Stimulated activated CD4-positive, alpha-beta T cell treated with anti-CD3 and anti-CD28 coated beads, TNF-alpha, amount 100 ng/mL, for 1 hour (primary cell): Measurements from ENCODE around the gene CHCHD1.
A peak's percentile ranks its signal among the peaks of the same experiment; 100 is the strongest.
"Not testable (repeated sequence)": the region's sequence is repeated elsewhere in the genome, so short reads cannot be mapped to it uniquely, and the experiment has no call there.

Experiments used
- DNase-seq, 3 donors: peaks; one replicate each; pipeline ENCODE4 v3.0.0-alpha.2; 2020; ENCODE audit warnings: low read depth in 3 of 3, low spot score in 1 of 3

Gene CHCHD1

GRCh38 chr10:73781879-73782748 lies at the start of gene CHCHD1:
TSS of gene CHCHD1 (plus strand) at chr10:73782048. CDS start at chr10:73782076, 28 bp downstream.
- peak; percentile 51 to 88 (median 70) for DNase-seq

DNA sequence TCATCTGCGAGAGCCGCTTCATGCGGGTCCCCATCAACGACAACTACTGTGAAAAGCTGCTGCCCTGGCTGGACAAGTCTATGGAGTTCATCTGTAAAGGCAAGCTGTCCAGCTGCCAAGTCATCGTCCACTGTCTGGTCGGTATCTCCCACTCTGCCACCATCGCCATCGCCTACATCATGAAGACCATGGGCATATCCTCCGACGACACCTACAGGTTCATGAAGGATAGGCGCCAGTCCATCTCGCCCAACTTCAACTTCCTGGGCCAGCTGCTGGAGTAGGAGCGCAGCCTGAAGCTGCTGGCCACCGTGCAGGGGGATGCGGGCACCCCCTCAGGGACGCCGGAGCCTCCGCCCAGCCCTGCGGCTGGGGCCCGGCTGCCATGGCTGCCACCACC lies 49.4 kb upstream of the CHCHD1 start:
- DNase-seq, result no peak

DNA sequence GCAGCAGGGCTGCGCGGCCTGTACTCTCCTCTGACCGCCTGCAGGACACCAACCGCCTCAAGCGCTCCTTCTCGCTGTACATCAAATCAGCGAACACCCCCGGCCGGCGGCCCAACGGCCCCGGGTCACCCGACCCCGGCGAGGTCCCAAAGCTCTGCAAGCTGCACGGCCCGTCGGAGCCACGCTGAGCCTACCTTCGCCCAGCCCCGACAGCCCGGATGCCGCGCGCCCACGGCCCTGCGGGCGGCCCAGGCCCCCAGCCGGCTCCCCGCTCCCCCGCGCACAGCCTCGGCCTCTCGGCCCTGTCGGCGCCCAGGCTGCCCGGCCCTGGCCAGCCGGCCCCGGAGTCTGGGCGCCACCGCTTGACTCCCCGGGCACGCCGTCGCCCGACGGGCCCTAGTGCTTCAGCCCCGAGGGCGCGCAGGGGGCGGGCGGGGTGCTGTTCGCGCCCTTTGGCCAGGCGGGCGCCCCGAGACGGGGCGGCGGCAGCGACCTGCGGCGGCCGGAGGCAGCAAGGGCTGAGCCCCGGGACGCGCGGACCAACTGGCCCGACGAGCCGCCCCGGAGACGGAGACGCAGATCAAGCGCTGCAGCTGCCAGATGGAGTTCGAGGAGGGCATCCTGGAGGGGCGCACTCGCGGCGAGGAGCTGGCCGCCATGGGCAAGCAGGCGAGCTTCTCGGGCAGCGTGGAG lies 48.8 kb upstream of the CHCHD1 start:
- no peak for DNase-seq

- no peak for DNase-seq
These were observed 47.7 kb upstream of the CHCHD1 start for GRCh38 chr10:73734028-73734720.

GRCh38 chr10:73734796-73735305 lies 47.0 kb upstream of the CHCHD1 start:
- DNase-seq, result no peak

DNA sequence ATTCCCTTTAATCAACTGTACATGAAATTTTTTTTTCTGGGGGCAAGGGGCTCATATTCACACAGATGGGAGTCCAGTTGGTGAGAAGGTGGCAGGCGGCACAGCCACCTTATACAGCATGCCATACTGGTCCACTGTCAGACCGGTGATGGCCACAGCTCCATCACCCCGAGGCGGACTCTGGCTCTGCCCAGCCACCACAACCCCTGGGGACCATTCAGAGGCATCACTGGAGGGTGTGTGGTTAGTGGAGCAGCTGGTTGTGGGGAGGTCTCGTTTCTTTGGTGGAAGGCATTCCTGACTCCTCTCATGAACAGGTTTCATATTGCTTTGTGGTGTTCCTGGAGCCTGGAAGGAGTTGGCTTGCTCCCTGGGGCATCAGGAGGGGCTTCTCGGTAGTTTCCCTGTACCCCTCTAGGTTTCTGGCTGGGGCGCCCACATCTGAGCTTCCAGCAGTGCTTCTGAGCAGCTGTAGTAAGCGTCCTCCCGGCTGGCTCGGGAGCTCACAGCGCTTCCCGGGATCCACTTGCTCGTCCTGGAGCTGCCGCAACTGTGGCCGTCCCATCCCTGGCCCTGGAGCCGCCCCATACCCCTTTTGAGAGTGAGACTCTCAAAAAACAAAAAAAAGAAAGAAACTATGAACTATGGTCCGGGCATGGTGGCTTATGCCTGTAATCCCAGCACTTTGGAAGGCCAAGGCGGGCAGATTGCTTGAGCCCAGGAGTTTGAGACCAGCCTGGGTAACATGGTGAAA lies 41.2 kb upstream of the CHCHD1 start:
- not testable (repeated sequence) for DNase-seq

GRCh38 chr10:73742454-73742734 lies 39.5 kb upstream of the CHCHD1 start:
- DNase-seq, result no peak

DNA sequence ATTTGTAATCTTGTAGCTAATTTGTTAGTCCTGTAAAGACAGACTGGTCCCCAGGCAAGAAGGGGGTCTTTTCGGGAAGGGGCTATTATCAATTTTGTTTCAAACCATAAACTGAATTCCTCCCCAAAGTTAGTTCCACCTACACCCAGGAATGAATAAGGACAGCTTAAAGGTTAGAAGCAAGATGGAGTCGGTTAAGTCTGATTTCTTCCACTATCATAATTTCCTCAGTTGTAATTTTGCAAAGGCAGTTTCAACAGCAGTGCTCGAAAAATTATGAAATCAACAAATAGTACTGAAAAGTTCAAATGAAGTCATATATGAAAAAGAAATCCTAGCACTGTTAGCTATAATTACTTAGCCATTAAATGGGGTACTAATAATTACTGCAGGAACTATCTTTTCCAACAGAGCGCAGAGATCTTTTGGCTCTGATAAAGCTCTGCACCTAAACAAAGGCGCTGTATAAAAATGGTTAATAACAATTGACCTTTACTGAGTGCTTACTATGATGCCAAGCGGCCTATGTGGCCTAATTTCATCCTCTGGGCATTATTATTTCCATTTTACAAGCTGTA lies 38.4 kb upstream of the CHCHD1 start:
- no peak for DNase-seq

DNA sequence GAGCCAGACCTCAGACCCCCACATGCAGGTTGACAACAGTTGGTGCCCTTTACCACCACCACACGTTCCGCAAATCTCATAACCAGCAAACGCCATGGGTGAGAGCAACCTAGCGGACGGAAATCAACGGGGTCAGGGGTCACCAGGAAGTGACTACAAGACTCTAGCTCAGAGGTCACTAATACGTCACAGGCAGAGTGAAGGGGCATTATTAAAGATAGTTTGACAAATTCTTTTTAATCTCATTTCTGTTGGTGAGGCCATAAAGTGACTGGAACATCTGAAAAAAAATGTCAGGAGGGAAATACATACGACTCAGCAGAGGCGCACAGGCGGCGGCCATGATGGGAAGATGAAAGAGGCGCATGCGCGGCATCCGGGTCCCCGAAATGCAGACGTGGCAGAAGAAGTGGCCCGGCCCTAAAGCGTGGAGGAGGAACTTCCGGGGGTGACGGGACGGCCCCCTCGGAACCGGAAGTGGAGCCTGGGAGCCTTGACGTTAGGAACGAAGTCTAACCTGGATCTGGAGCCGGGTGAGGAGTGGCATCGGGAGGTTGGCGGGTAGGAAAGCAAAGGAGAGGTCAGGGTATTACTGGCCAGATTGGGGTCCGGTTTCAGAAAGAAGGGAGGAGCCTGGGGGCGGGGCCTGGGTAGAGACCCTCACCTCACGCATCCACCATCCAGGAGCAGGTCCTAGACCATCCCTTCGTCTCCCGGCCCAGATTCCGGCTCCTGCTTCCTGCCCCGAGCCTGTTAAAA lies 37.8 kb upstream of the CHCHD1 start, which contains the start of gene SEC24C:
Gene SEC24C, plus strand, starts transcription at position 468 of the 759 bp plus-strand sequence. CDS start 2,461 bp downstream, outside the sequence.
- DNase-seq, result peak; percentile 84 to 88 (median 86)

DNA sequence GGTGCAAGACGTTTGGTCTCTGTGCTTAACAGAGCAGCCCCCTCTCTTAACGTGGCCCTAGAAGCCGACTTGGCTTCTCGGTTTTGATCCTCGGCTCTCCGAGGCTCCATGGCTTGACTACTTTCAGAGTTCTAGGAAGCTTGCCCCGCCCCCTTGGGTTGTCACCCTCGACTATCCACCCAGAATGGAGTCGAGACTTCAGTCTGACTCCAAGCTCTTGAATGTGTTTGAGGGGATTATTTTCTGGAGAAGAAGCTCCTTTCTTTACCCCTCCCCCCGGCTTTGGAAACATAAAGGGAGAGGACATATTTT lies 37.2 kb upstream of the CHCHD1 start:
- DNase-seq, result peak in 1 of 3 donors; percentile 47

GRCh38 chr10:73746721-73747120 lies 35.1 kb upstream of the CHCHD1 start:
- DNase-seq, result no peak

- no peak for DNase-seq
These were observed 31.0 kb upstream of the CHCHD1 start for GRCh38 chr10:73750819-73751218.

DNA sequence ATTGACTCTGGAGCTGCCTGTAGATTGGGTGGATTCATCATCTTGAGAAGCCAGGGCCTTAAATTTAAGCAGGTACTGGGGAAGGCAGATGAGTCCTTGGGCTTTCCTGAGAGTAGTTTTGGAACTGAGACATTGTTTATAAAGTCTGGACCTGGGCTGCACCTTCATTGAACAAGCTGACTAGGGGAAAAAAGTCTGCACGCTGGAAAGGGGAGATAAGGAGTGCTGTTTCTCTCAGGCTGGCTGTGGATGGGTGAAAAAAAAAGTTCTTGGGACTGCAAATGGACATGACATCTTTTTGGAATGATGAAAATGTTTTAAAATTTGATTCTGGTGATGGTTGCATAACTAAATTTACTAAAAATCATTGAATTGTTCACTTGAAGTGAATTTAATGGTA lies 25.7 kb upstream of the CHCHD1 start:
- DNase-seq, result no peak

GRCh38 chr10:73758704-73759511 lies 22.9 kb upstream of the CHCHD1 start:
- no peak for DNase-seq

- DNase-seq, result no peak
These were observed 22.2 kb upstream of the CHCHD1 start for GRCh38 chr10:73759512-73760115.

DNA sequence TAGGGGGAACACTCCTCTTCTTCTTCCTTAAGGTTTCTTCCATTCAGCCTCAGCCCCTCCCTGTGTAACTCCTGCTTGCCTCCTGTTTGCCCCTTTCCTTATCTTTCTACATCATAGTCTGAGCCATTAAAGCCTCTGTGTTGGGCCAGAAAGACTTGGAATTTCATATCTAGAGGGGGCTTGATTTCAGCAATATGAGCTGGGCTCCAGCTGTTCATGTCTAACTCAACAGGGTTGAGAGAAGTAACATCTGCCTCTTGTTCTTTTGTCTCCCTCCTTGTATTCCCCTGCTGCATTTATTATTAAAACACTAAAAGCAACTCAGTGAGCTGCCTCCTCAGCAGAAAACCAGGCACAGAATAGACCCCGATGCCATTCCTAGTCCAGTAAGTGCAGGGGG lies 20.1 kb upstream of the CHCHD1 start:
- DNase-seq, result no peak

GRCh38 chr10:73762915-73763314 lies 18.9 kb upstream of the CHCHD1 start:
- no peak for DNase-seq

- no peak for DNase-seq
These were observed 18.5 kb upstream of the CHCHD1 start for GRCh38 chr10:73763343-73763742.

DNA sequence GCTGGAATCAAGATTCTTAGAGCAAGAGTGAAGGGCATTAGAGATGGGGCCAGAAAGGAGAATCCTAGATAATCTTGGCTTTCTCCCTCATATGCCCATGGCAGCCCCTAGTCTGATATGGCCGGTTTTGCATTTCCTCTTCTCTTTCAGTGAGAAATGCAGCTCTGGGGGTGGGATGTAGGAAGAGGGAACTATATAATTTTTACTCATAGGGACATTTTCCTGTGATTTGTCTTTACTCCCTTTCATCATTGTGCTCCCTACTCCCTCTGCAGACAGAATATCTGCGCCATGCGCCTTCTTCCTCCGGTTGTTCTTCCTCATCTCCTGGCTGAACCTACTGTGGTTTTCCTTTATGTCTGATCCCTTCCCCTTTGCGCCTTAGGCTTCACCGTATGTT lies 16.8 kb upstream of the CHCHD1 start:
- DNase-seq, result no peak
